Breast epithelium (tissue), 3 donors: ENCODE measurements around the gene STX16.

ENCODE experiments used
- POLR2A ChIP-seq: fragments of 450-650 bp; IDR thresholded peaks from one replicate; pipeline ENCODE4 v1.6.1; 2016; ENCODE audit warnings: antibody characterized with exemption, mild to moderate bottlenecking, moderate library complexity
- TF ChIP-seq, protein P1 (sequence below), 3 donors: fragments of 450-650 bp; IDR thresholded peaks; one replicate each; pipeline ENCODE4 v1.5.1; 2016 to 2017; ENCODE audit warnings: antibody characterized with exemption in 3 of 3, mild to moderate bottlenecking in 3 of 3, moderate library complexity in 3 of 3

DNA sequence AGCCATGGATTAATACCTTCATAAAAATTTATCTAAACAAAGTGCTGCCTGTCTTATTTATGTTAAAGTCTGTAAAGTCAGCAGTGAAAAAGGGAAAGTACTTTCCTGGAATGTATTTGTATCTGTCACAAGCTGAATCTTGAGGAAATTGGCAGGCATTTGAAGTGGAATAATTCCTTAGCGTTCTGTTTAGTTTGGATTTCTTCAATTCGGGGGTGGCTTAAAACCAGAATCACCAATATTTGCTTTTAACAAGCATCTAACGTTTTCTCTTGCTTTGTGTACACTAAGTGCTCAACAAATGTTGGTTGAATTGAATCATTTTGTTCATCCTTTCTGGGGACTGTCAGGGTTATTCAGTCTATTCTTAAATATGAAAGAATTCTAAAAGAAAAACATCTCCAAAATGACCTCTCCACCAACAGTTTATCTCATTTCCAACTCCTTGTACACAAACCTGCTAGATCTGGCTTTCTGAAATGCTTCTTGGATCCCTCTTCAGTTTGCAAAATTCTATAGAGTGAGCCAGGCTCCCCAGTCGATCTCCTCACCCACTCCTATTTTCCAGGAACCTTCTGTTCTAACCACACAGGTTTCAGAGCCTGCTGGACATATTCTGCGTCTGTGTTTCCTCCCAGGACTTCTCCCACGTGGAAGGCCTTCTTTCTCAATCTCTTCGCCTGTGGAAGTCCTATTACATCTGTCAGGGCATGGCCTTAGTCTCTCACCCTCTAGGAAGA is 39.5 kb downstream of the STX16 start:
- no peak for TF ChIP-seq POLR2A
- TF ChIP-seq, protein P1, sequence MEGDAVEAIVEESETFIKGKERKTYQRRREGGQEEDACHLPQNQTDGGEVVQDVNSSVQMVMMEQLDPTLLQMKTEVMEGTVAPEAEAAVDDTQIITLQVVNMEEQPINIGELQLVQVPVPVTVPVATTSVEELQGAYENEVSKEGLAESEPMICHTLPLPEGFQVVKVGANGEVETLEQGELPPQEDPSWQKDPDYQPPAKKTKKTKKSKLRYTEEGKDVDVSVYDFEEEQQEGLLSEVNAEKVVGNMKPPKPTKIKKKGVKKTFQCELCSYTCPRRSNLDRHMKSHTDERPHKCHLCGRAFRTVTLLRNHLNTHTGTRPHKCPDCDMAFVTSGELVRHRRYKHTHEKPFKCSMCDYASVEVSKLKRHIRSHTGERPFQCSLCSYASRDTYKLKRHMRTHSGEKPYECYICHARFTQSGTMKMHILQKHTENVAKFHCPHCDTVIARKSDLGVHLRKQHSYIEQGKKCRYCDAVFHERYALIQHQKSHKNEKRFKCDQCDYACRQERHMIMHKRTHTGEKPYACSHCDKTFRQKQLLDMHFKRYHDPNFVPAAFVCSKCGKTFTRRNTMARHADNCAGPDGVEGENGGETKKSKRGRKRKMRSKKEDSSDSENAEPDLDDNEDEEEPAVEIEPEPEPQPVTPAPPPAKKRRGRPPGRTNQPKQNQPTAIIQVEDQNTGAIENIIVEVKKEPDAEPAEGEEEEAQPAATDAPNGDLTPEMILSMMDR (IDR thresholded peaks at IDR 0.05) = no peak
